Activated CD8-positive, alpha-beta T cell treated with anti-CD3 and anti-CD28 coated beads for 36 hours (primary cell): Measurements from ENCODE around the gene CYP1A1. TPM values are rescaled to one million over a fixed set of nuclear protein-coding genes. Genes with fewer than 3 reads are reported as not detected.

Experiments
- ATAC-seq: fragments of 200-7000 bp; cut with Tn5 transposase; one replicate; pipeline ENCODE4 v1.10.0; 2021; ENCODE audit warnings: mild to moderate bottlenecking, moderate library complexity
- CTCF ChIA-PET: fragments of 350-600 bp; sonication (Branson Sonifier 250); formaldehyde crosslinking; loops from one replicate; lab custom pipeline; 2021; ENCODE audit warnings: antibody characterized with exemption; lab: Charles Lee
- POLR2A ChIA-PET: fragments of 350-600 bp; sonication (Branson Sonifier 250); formaldehyde crosslinking; loops from one replicate; lab custom pipeline; 2021; ENCODE audit warnings: antibody characterized with exemption; lab: Charles Lee
- DNase-seq: peaks from one replicate; pipeline ENCODE4 v3.0.0-alpha.2; 2020
- H3K27ac Mint-ChIP-seq: one replicate; pipeline ENCODE4 v1.8.0; 2021; ENCODE audit warnings: mild to moderate bottlenecking, mixed read lengths
- H3K27me3 Mint-ChIP-seq: one replicate; pipeline ENCODE4 v1.8.0; 2021; ENCODE audit warnings: mixed read lengths
- H3K36me3 Mint-ChIP-seq: one replicate; pipeline ENCODE4 v1.8.0; 2021; ENCODE audit warnings: low read depth, mixed read lengths
- H3K4me1 Mint-ChIP-seq: one replicate; pipeline ENCODE4 v1.8.0; 2021; ENCODE audit warnings: low read depth, mixed read lengths
- H3K4me3 Mint-ChIP-seq: one replicate; pipeline ENCODE4 v1.8.0; 2021; ENCODE audit warnings: mild to moderate bottlenecking, moderate library complexity, mixed read lengths
- H3K9me3 Mint-ChIP-seq: one replicate; pipeline ENCODE4 v1.8.0; 2021; ENCODE audit warnings: mixed read lengths
- CTCF ChIP-seq: fragments of 200-600 bp; IDR thresholded peaks from one replicate; pipeline ENCODE4 v1.8.0; 2022; ENCODE audit warnings: antibody characterized with exemption, mild to moderate bottlenecking
- intact Hi-C: fragments of 100-400 bp; cut with micrococcal nuclease; formaldehyde crosslinking; loops from one replicate; pipeline ENCODE4 v1.10.0; 2022
- total RNA-seq, 2 experiments: library from RNA; stranded (reverse); gene quantifications; one replicate each; pipeline ENCODE4 v1.2.3, GENCODE V29; 2021

Gene CYP1A1
- total RNA-seq, 2 experiments from 2014 or later, result 4.3 to 4.9 TPM

- ATAC-seq, result peak; percentile 76
- Mint-ChIP-seq H3K4me1 (peaks cover 9% of the 10 kb centered on the region), H3K9me3 (no peaks in the 10 kb centered on the region), H3K4me3 (peak overlapping the region; percentile 71), H3K27ac (peak overlapping the region; percentile 9), H3K36me3 (no peaks in the 10 kb centered on the region), H3K27me3 (peaks cover 17% of the 10 kb centered on the region)
- DNase-seq, result peak; percentile 77
- CTCF ChIA-PET, result interaction anchor here (0.8 to 1.7 kb wide), 8 partner anchors 11 to 153 kb away, joined by 3 to 6 read pairs (median 4); no protein-coding TSS in a partner anchor
- intact Hi-C loops, result no loop called here
- POLR2A ChIA-PET, result interaction anchor here (0.9 to 1.1 kb wide), 3 partner anchors 9 to 116 kb away, joined by 3 read pairs; partner anchors contain the start of gene CYP1A2
- no peak for TF ChIP-seq CTCF
These were observed 781 bp upstream of the CYP1A1 start for GRCh38 chr15:74725845-74726773.

GRCh38 chr15:74724570-74725224 lies 631 bp downstream of the CYP1A1 start:
- no peak overlapping the region for H3K27ac Mint-ChIP-seq
- no peaks in the 10 kb centered on the region for H3K36me3 Mint-ChIP-seq
- ChIA-PET CTCF (interaction anchor here (0.6 to 2.1 kb wide), 5 partner anchors 10 to 93 kb away, joined by 3 to 10 read pairs (median 4); no protein-coding TSS in a partner anchor), POLR2A (interaction anchor here (0.6 to 1.1 kb wide), 2 partner anchors 24 to 184 kb away, joined by 3 read pairs; partner anchors contain the start of gene ARID3B)
- peak overlapping the region; percentile 71 for H3K4me3 Mint-ChIP-seq
- intact Hi-C loops, result no loop called here
- no peaks in the 10 kb centered on the region for H3K9me3 Mint-ChIP-seq
- TF ChIP-seq CTCF, result no peak
- peaks cover 16% of the 10 kb centered on the region for H3K27me3 Mint-ChIP-seq
- H3K4me1 Mint-ChIP-seq, result peaks cover 9% of the 10 kb centered on the region
- no peak for DNase-seq
- no peak for ATAC-seq

GRCh38 chr15:74723754-74724334 lies 1.5 kb downstream of the CYP1A1 start:
- H3K36me3 Mint-ChIP-seq, result no peaks in the 10 kb centered on the region
- H3K27ac Mint-ChIP-seq, result no peak overlapping the region
- no peak for DNase-seq
- peaks cover 16% of the 10 kb centered on the region for H3K27me3 Mint-ChIP-seq
- intact Hi-C loops, result no loop called here
- H3K4me3 Mint-ChIP-seq, result peak overlapping the region; percentile 20
- TF ChIP-seq CTCF, result no peak
- ATAC-seq, result peak; percentile 31
- H3K9me3 Mint-ChIP-seq, result no peaks in the 10 kb centered on the region
- H3K4me1 Mint-ChIP-seq, result peaks cover 9% of the 10 kb centered on the region
- POLR2A ChIA-PET, result interaction anchor here (0.6 kb wide), 1 partner anchor 23 kb away, joined by 3 read pairs; no protein-coding TSS in a partner anchor
- CTCF ChIA-PET, result interaction anchor here (0.6 to 2.1 kb wide), 3 partner anchors 40 to 92 kb away, joined by 3 to 10 read pairs (median 4); no protein-coding TSS in a partner anchor

- ChIA-PET CTCF (interaction anchor here (2.1 kb wide), 1 partner anchor 92 kb away, joined by 10 read pairs; no protein-coding TSS in a partner anchor), POLR2A (no interaction called here)
- ATAC-seq (no peak), DNase-seq (no peak)
- Mint-ChIP-seq H3K36me3 (no peaks in the 10 kb centered on the region), H3K27me3 (peaks cover 16% of the 10 kb centered on the region), H3K4me1 (peaks cover 9% of the 10 kb centered on the region), H3K4me3 (no peak overlapping the region), H3K27ac (no peak overlapping the region), H3K9me3 (no peaks in the 10 kb centered on the region)
- TF ChIP-seq CTCF, result no peak
- intact Hi-C loops, result no loop called here
These were observed 2.1 kb downstream of the CYP1A1 start for GRCh38 chr15:74723187-74723586.
